22Rv1 (cell line): ENCODE measurements around the gene RBM44.

Experiments
- CTCF ChIP-seq: fragments of 450-650 bp; IDR thresholded peaks from 2 replicates; pipeline ENCODE4 v1.5.1; 2017; ENCODE audit warnings: mild to moderate bottlenecking
- ZFX ChIP-seq: fragments of 450-650 bp; IDR thresholded peaks from 2 replicates; pipeline ENCODE4 v1.6.1; 2017; ENCODE audit warnings: antibody characterized with exemption, borderline replicate concordance

GRCh38 chr2:237882510-237883481 lies 84.2 kb downstream of the RBM44 start:
- TF ChIP-seq CTCF (no peak), ZFX (no peak)
